H1 (cell line): ENCODE measurements around the gene SPON2. TPM values are rescaled to one million over a fixed set of nuclear protein-coding genes. Genes with fewer than 3 reads are reported as not detected.

Source experiments
- CHD1 ChIP-seq: IDR thresholded peaks from 2 replicates; pipeline ENCODE4 v1.6.1; 2012; ENCODE audit warnings: low read depth, low read length, improper control_type of control experiment
- KDM4A ChIP-seq: IDR thresholded peaks from one replicate; pipeline ENCODE4 v1.7.1; 2012; ENCODE audit warnings: low read depth, mild to moderate bottlenecking, moderate library complexity, low read length, inconsistent platforms; ENCODE audit not compliant: severe bottlenecking
- NRF1 ChIP-seq: IDR thresholded peaks from 2 replicates; pipeline ENCODE4 v1.6.1; 2011; ENCODE audit warnings: mild to moderate bottlenecking, low read depth, low read length, improper control_type of control experiment
- SUZ12 ChIP-seq: fragments of 200-600 bp; sonication (generic); IDR thresholded peaks from 2 replicates; pipeline ENCODE4 v1.6.1; 2012; ENCODE audit warnings: mild to moderate bottlenecking, inconsistent platforms, low read length, moderate library complexity, mixed read lengths
- YY1 ChIP-seq: IDR thresholded peaks from 2 replicates; pipeline ENCODE4 v1.6.1; 2011; ENCODE audit warnings: low read depth, mild to moderate bottlenecking, low read length
- polyA plus RNA-seq, 7 experiments: library from polyadenylated mRNA; depleted of rRNA in 3 of 7; stranded (reverse) in 5 of 7; unstranded in 2 of 7; fragments of >200 nt in 5 of 7; fragments of 200-250 nt in 2 of 7; gene quantifications; 1 replicate in 5 of 7; 2 replicates in 1 of 7; 4 replicates in 1 of 7; pipeline versions ENCODE4 v1.2.1 to v1.2.3, GENCODE V29; 2011 to 2013; ENCODE audit warnings: missing spikeins in 2 of 7, mixed read lengths in 2 of 7
- total RNA-seq: library from RNA; stranded (reverse); fragmentation: NEBNext Ultra II Directional; extraction: Animal tissue kit (Norgen Biotek cat#: 25700); gene quantifications from 2 replicates; pipeline ENCODE4 v1.2.1, GENCODE V29; 2021
- TF ChIP-seq, protein P1 (sequence below): fragments of 300-600 bp; sonication (generic); IDR thresholded peaks from 2 replicates; pipeline ENCODE4 v1.7.1; 2012; ENCODE audit warnings: low read length, moderate library complexity, mild to moderate bottlenecking, inconsistent platforms; ENCODE audit not compliant: insufficient replicate concordance

The SPON2 gene
- total and polyA plus RNA-seq, 2 of the 8 experiments (the other 6 are each of a cell fraction or from before 2014, with no cell fraction given), result 2.8 to 3.2 TPM

DNA sequence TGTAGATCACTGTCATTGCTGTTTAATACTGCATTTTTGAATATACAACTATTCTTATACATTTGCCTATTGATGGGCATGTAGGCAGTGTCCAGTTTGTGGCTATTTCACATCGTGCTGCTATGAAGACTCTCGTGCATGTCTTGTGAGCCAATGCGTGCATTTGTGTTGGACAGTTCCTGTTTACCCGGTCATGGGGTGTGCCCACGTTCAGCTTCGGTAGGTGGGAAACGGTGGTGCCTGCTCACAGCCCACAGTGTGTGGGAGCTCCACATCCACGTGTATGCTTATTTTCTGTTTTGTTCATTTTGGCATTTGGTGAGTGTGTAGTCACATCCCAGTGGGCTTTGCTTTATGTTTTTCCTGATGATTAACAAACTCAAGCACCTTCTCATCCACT lies 39.4 kb downstream of the SPON2 start (continued):
- TF ChIP-seq KDM4A (no peak), YY1 (no peak), NRF1 (no peak), CHD1 (no peak), SUZ12 (no peak)
- TF ChIP-seq, protein P1, sequence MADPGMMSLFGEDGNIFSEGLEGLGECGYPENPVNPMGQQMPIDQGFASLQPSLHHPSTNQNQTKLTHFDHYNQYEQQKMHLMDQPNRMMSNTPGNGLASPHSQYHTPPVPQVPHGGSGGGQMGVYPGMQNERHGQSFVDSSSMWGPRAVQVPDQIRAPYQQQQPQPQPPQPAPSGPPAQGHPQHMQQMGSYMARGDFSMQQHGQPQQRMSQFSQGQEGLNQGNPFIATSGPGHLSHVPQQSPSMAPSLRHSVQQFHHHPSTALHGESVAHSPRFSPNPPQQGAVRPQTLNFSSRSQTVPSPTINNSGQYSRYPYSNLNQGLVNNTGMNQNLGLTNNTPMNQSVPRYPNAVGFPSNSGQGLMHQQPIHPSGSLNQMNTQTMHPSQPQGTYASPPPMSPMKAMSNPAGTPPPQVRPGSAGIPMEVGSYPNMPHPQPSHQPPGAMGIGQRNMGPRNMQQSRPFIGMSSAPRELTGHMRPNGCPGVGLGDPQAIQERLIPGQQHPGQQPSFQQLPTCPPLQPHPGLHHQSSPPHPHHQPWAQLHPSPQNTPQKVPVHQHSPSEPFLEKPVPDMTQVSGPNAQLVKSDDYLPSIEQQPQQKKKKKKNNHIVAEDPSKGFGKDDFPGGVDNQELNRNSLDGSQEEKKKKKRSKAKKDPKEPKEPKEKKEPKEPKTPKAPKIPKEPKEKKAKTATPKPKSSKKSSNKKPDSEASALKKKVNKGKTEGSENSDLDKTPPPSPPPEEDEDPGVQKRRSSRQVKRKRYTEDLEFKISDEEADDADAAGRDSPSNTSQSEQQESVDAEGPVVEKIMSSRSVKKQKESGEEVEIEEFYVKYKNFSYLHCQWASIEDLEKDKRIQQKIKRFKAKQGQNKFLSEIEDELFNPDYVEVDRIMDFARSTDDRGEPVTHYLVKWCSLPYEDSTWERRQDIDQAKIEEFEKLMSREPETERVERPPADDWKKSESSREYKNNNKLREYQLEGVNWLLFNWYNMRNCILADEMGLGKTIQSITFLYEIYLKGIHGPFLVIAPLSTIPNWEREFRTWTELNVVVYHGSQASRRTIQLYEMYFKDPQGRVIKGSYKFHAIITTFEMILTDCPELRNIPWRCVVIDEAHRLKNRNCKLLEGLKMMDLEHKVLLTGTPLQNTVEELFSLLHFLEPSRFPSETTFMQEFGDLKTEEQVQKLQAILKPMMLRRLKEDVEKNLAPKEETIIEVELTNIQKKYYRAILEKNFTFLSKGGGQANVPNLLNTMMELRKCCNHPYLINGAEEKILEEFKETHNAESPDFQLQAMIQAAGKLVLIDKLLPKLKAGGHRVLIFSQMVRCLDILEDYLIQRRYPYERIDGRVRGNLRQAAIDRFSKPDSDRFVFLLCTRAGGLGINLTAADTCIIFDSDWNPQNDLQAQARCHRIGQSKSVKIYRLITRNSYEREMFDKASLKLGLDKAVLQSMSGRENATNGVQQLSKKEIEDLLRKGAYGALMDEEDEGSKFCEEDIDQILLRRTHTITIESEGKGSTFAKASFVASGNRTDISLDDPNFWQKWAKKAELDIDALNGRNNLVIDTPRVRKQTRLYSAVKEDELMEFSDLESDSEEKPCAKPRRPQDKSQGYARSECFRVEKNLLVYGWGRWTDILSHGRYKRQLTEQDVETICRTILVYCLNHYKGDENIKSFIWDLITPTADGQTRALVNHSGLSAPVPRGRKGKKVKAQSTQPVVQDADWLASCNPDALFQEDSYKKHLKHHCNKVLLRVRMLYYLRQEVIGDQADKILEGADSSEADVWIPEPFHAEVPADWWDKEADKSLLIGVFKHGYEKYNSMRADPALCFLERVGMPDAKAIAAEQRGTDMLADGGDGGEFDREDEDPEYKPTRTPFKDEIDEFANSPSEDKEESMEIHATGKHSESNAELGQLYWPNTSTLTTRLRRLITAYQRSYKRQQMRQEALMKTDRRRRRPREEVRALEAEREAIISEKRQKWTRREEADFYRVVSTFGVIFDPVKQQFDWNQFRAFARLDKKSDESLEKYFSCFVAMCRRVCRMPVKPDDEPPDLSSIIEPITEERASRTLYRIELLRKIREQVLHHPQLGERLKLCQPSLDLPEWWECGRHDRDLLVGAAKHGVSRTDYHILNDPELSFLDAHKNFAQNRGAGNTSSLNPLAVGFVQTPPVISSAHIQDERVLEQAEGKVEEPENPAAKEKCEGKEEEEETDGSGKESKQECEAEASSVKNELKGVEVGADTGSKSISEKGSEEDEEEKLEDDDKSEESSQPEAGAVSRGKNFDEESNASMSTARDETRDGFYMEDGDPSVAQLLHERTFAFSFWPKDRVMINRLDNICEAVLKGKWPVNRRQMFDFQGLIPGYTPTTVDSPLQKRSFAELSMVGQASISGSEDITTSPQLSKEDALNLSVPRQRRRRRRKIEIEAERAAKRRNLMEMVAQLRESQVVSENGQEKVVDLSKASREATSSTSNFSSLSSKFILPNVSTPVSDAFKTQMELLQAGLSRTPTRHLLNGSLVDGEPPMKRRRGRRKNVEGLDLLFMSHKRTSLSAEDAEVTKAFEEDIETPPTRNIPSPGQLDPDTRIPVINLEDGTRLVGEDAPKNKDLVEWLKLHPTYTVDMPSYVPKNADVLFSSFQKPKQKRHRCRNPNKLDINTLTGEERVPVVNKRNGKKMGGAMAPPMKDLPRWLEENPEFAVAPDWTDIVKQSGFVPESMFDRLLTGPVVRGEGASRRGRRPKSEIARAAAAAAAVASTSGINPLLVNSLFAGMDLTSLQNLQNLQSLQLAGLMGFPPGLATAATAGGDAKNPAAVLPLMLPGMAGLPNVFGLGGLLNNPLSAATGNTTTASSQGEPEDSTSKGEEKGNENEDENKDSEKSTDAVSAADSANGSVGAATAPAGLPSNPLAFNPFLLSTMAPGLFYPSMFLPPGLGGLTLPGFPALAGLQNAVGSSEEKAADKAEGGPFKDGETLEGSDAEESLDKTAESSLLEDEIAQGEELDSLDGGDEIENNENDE, result no peak
